EH (cell line): ENCODE results near the gene RPS6KC1.

Source experiments
- DNase-seq: peaks from one replicate; pipeline ENCODE4 v3.0.0-alpha.2; 2015; ENCODE audit warnings: low read depth

RPS6KC1 gene

DNA sequence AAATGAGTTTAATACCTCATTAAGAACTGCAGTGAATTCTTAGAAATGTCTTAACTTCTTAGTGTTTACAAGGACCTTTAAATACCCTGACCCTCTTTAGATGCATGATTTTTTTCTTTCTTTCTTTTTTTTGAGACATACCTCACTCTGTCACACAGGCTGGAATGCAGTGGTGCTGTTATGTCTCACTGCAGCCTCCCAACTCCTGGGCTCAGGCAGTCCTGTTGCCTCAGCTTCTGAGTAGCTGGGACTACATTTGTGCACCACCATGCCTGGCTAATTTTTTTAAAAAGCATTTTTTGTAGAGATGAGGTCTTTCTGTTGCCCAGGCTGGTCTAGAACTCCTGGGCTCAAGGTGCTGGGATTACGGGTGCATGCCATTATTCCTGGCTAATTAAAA lies 191.8 kb downstream of the RPS6KC1 start:
- no peak for DNase-seq

DNA sequence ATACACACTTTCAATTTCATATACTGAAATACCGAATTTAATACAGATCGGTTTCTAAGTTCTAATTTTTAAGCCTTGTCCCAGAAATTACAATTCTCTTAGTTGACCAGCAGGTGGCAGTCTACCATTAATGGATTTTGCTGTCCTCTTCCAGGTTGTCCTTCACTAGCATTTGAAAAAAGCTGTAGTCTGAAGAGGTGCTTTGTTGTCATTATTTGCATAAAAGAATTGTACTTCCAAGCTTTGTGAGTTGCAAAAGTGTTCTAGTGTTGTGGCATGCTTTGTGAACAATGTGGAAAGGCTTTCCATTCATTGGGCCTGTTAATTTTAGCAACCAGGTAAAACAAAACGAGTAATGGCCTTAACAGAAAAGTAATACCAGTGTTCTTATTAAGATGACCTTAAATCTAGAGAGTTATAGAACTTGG lies 193.6 kb downstream of the RPS6KC1 start:
- DNase-seq: peak; percentile 65

DNA sequence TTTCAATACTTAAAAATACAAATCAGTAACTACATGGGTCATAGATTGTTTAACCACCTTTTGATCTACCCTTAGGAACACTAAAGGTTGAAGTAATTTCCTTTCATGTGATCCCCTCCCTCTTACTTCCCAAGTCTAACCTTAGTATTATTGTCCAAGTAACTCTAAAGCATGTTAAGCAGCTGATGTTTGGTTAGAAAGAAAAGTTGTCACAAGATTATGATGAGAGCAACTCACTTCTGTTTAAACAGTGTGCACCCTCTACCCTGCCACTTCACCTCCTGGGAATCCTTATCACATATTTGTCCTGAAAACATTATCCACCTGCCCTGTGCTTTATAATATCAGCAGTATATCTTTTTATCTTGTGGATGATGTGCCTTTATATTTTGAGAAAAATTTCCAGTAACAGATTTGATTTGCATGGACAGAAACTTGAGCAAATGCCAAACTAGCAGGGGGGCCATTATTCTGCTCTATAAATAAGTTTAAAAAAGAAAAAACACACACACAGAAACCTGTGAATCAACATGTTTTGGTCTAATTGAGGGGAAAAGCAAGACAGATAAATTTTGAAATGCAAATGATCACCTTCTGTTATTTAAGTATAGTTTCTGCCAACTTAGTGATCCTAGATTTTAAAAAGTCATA lies 194.3 kb downstream of the RPS6KC1 start:
- DNase-seq: no peak

DNA sequence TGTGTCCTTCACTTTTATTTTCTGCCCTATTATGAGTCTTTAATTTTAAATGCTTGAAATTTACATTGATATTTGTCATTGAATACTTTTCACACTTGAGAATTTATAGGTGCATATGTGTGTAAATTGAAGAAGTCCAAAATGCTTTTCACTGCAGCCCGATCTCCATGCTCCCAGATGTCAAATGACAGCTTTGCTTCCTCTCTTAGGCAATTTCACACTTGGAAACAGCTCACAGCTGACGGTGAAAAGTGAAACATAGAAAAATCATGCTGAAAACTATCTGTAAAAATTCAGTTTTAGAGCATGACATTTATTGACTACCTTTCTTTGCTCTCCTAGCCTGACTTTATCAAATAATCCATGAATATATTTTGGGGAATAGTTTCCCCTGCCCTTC lies 196.0 kb downstream of the RPS6KC1 start:
- DNase-seq: no peak

DNA sequence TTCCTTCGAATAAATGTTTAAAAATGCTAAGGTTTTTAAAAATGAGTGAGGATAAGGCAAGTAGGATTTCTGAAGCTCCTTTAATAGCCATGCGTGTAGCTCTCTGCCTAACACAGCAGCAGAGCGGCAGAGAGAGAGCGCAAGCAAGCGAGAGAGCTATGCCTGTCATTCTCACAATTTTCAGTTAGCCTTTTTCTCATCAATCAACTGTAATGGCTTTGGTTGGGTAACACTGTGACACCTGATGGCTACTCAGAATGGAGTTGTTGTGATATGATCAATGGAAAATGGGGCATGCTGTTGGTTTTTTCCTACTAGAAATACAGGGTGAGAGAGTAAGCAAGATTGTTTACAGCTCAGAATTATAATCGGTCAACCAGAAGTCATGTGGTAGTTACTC lies 198.4 kb downstream of the RPS6KC1 start:
- no peak for DNase-seq

DNA sequence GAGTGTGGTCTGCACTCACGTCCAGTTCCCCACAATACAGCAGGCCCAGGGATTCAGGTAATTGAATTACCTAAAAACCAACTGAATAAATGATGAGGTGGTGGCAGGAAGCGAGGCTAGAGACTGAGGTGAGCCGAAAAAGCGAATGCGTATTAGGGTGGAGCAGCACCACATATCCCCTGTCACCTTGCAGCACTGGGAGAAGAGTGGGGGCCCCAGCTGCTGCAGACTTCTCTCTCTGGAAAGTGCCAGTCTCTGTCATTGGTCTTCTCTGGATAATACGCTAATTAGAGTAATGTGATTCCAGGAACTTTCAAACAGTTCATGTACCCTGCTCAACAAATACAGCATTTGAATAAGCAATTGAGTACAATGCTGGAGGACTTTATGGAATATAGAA lies 199.0 kb downstream of the RPS6KC1 start:
- no peak for DNase-seq

DNA sequence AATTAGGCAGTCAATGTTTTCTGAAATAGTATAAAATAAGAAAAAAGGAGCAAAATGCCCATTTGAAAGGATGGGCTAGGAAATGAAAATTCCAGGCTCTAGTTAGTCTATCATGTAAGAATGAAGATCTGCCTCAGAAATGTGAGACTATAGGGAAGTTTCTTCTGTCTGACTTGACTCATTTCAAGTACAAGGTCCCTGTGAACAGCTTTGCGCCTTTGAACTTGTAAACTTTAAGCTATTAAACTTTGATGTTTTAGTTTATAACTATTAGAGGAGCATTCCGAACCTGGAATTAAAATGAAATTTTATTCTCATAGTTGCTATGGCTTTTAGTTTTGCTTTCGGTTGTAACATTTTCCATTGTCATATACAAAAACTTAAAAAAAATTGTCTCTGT lies 199.4 kb downstream of the RPS6KC1 start:
- DNase-seq: no peak

DNA sequence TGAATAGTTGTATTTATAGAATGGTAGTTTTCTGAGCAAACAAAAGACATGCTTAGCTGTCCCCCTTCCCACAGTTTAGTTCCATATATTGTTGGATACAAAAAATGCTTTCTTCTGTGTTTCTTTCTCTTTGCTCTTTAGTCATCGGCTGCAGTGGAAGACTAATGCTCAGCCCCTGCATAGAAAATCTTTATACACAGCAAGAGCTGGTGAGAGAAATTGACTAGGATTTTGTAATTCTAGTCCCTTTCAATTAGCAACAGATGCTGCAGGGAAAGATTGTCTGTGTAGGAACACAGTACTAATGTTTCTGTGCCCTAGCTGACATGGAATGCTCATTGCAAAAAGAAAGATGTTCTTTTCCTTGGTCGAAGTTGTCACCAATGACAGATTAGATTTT lies 200.9 kb downstream of the RPS6KC1 start:
- no peak for DNase-seq

DNA sequence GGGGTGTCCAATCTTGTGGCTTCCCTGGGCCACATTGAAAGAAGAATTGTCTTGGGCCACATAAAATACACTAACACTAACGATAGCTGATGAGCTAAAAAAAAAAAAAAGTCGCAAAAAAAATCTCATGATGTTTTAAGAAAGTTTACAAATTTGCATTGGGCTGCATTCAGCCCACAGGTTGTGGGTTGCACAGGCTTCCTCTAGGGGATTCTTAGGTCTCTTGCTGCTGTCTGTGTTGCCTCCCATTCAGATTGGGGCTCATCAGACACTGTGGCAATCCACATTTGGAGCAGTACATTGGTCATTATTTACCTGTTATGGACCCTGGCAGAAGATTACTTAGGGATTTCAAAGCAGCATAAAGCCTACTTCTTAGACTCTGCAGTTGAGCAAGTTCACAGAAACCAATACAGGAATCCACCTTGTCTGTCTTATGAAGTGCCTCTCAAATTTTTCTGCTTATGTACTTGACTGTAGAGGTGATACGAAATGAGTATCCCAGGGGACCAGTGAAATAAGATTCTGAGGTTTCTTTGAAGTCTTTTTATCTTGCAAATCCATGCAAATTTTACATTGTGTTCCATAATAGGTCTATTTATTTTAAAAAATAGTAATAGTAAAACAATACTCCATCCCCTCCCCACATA lies 205.5 kb downstream of the RPS6KC1 start:
- no peak for DNase-seq

DNA sequence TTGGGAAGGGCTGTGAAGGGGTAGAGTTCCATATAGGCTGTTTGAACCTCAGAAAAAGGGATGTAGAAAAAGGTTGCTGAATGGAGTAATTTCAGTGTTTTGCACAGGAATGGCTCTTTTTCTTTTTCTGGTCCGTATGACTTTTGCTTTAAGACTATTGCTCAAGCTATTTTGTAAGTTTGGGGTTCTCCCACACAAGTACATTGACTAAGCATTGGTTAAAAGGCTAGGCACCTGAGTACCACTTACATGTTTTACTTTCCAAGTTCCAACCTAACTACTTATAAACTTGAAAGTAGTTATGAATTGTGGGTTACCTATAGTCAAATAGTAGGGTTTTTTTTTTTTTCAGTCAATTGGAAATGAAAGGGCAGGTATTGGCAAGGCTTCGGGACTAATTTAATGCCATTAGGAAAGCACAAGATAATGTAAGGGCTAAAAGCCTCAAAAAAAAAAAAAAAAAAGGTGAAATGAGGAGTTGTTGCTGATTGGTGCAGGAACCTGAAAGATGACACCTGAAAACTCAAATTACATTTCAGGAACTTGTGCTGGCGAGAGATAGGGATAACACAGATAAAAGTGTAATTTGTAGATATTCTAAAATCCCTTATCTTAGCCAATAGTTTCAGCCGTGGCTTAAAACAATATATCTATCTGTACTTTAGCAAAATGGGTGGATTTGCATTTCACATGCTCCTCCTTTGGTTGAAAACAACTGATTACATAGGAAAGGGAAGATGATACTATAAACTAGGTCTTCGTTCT lies 209.5 kb downstream of the RPS6KC1 start:
- no peak for DNase-seq

DNA sequence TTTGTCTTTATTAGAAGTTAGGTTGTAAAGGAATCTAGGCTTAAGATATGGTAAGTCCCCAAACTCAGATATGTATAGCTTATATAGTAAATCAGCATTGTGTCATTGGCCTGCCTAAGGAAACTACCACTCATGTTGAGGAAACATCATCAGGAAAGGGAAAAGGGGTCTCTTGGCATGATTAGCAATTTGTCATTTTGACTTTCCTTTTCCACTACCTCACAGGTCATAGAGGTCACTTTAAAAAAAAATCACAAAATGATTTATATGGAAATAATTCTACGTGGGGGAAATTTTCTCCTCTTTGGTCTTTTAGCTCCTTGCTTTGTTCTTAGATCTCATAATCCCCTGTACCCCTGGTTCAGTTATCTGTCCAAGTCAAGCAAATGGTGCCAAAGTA lies 213.5 kb downstream of the RPS6KC1 start:
- no peak for DNase-seq

DNA sequence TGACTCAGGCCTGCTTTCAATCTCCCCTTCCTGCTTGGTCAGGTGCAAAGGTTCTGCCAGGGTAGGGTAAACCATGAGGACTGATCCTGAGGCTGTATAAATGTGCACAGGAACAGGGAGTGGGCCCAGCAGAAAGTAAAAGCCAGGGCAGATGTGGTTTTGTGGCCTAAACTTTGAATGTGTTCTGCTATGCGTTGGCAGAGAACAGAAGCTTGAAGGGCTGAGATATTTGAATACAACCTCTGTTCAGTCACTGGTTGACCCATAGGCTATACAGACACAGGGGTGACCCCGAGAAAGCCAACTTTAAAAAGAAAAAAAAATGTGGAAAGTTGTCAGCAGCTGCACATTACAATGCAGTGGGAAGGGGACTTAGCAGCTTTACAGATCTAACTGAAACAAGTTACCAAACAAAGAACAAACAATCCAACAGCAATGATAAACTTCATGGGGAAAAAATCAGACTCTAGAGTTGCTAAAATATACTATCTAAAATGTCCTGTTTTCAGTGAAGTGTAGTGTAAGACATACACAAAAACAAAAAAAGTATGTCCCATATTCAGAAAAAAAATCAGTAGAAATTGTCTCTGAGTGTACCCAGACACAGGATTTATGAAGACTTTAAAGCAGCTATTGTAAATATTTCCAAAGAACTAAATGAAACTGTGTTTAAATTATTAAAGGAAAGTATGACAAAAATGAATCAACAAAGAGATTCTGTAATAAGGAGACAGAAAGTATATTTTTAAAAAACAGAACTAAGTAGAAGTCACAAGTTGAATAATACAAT lies 216.1 kb downstream of the RPS6KC1 start:
- no peak for DNase-seq

DNA sequence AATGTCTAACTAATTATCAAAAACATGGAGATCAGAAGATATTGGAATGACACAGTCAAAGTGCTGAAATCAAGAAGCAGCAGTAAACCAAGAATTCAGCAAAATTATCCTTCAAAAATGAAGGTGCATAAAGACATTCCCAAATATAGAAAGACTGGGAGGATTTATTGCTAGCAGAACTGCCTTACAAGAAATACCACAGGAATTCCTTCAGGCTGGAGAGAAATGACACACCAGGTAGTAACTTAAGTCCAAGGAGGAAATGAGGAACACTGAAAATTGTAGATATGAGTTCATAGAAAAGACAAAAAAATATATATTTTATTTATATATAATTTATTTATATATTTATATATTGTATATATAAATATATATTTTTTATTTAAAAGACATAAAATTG lies 217.2 kb downstream of the RPS6KC1 start:
- peak; percentile 70 for DNase-seq

DNA sequence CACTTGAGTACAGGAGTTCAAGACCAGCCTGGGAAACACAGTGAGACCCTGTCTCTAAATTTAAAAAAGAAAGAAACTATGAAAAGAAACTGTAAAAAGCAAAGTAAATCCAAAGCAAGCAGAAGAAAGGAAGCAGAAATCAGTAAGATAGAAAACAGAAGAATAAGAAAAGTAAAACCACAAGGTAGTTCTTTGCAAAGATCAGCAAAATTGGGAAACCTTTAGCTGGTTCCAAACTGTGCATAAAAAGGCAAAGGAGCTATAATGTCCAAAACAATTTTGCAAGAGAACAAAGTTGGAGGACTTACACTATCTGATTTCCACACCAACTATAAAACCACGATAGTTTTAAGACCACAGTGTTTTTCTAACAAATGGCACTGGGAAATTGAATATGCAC lies 218.8 kb downstream of the RPS6KC1 start:
- DNase-seq: no peak

DNA sequence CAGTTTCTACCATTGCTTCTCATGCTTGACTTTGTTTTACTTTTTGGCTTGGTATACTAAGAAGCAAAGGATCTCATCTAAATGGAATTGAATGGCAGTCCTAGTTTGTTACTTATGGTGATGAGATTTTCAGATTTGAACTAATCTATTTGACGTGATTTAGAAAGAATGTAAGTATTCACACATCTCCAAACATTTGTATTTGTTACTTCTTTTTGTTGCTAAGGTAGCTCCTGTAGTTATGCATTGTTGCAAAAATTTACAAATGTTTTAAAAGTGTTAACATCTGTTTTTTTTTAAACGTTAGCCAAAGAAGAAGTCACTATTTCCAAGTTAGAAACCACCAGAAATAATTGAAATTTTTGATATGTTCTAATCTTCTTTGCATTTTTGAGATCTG lies 222.5 kb downstream of the RPS6KC1 start:
- peak; percentile 20 for DNase-seq

DNA sequence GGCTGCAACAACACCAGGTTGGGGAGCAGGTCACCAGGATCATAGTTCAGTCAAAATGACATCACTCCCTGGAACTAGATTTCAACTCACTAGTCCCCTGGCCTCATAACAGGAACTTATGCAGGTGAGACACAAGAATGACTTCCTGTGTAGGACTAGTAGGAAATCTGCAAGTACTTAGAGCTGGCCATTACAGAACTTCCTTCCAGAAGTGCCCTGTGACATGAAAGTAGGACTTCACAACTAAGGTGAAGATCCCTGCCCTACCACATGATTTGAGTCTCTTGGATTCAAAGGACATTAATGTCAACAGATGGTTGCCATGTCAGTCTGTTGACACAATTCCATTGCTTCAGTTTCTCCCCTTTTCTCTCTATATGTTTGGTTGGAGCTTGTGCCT lies 223.1 kb downstream of the RPS6KC1 start:
- DNase-seq: no peak

DNA sequence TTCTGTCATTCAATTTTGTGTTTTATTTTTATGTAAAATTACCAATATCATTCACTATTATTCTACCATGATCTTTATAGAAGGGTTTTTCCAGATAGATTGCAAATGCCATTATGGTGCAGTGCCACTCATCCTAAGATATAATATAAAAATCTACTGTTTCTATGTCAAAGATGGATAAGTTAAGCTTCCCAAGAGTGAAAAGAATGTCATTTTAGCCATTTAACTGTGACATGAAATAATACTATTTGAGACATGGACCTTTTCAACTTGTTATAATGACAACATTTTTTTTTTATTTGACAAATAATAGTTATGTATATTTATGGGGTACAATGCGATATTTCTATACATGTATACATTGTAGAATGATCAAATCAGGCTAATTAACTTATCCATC lies 224.3 kb downstream of the RPS6KC1 start:
- DNase-seq: no peak

DNA sequence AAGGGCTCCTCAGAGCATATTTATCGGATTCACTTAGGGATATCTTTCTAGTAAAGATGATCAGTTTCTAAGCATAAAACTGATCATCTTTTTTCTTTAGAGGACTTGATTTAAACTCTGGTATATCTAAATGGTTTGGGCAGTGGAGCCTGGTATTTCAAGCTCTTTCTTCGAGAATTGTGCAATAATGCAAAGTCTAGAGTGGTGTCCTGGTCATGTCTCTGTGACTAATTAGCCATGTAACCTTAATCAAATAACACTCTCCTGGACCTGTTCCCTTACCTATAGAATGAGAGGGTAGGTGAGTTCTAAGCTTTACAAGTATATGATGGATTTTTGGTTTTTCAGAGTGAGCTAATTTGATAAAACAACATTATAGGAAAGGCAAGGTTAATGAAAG lies 225.2 kb downstream of the RPS6KC1 start:
- no peak for DNase-seq

DNA sequence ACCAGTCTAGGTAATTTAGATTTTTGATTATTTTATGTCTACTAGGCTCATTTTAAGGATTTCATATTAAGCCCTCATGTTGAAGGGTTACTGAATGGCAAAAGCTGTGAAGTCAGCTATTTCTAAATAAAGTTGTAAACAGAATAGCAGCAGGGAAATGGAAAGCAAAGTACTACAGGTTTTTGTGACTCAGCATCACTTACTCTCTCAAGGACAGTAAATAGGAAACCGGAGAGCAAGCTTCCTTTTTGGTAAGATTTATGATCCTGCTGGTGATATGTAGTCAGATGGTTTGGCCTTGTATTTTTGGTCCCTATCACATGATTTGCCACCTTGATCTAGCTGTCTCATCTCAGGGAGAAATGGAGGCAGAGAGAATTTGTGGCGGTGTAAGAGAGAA lies 226.0 kb downstream of the RPS6KC1 start:
- no peak for DNase-seq

DNA sequence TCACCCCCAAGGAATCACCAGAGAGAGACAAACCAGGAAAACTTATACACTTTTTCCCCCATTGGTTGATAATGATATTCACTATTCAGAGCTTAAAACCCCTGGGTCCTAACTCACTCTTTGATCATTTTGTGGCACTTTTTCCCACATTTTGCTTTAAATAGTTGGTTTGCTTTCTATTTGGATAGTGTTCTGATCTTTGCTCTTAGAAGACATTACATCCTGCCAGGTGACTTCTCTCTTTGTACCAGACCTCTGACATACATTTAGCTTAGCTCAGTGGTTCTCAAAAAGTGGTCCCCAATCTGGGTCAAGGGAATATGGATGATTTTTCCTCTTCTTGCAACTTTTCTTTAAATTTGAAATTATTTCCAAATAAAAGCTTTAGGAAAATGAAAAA lies 228.4 kb downstream of the RPS6KC1 start:
- no peak for DNase-seq

DNA sequence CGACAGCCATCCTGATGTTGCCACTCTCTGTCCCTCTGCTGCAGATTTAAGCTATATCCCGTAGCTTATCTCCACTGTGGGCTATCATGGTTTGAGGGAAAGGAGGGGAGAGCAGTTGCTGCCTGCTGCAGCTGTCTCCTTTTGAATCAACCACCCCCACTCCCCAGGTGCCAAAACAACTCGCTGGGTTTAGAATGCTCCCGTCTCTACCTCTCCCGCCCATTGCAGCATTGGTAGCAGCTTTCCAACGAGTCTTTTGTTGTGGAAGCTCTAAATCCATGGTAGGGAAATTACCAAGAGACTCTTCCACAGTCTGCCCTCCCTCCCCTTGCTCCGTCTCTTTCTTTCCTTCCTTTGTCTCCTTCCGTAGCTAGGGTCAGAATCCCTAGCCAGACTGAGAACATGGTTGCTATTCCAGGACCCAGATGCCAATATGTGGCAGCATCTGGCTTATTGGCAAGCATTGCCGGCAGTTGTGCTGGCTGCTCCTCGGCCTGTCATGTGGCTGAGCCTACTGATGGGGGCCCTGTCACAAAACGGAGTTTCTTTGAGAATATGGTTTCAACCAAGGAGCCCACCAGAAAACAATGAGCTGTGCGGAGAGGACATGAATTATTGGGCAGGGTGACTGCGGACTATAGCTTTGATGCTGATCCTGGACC lies 230.7 kb downstream of the RPS6KC1 start:
- DNase-seq: no peak

DNA sequence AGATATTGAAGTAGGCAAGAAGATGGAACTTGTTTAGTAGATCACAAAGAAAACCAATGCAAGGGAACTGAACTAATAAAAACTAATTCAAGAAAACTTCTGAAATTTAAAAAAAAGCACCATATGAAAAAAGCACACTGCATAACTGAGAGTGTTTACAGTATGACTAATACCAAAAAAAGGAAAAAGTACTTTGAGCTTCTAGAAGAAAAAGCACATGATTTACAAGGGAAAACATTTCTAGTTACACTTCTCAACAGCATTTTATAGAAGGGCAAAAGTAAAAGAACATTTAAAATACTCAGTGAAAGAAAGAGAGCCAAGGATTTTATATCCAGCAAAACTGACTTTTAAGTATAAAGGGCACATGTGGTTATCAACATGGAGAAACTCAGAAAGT lies 233.6 kb downstream of the RPS6KC1 start:
- DNase-seq: peak; percentile 79
